Chondrocyte (in vitro differentiated cells): ENCODE results near the gene WDR93. TPM values are rescaled to one million over a fixed set of nuclear protein-coding genes. Genes with fewer than 3 reads are reported as not detected.
A peak's percentile ranks its signal among the peaks of the same experiment; 100 is the strongest.

Experiments used
- DNase-seq: peaks from one replicate; pipeline ENCODE4 v3.0.0; 2021; ENCODE audit warnings: mixed read lengths, low spot score
- H3K27ac Mint-ChIP-seq: one replicate; pipeline ENCODE4 v1.8.0; 2021; ENCODE audit warnings: mild to moderate bottlenecking, moderate library complexity, mixed read lengths; ENCODE audit not compliant: unreplicated experiment
- H3K27me3 Mint-ChIP-seq: 2 replicates; pipeline ENCODE4 v1.8.0; 2021; ENCODE audit warnings: low read depth, mixed read lengths
- H3K36me3 Mint-ChIP-seq: 2 replicates; pipeline ENCODE4 v1.8.0; 2021; ENCODE audit warnings: low read depth, mixed read lengths
- H3K4me1 Mint-ChIP-seq: 2 replicates; pipeline ENCODE4 v1.8.0; 2021; ENCODE audit warnings: low read depth, mild to moderate bottlenecking, mixed read lengths
- H3K4me3 Mint-ChIP-seq: one replicate; pipeline ENCODE4 v1.8.0; 2021; ENCODE audit warnings: mild to moderate bottlenecking, moderate library complexity, mixed read lengths; ENCODE audit not compliant: unreplicated experiment
- H3K9me3 Mint-ChIP-seq: 2 replicates; pipeline ENCODE4 v1.8.0; 2021; ENCODE audit warnings: low read depth, mixed read lengths
- CTCF ChIP-seq: fragments of 200-600 bp; sonication (generic); IDR thresholded peaks from 2 replicates; pipeline ENCODE4 v1.5.0; 2021; ENCODE audit warnings: antibody characterized with exemption, mild to moderate bottlenecking, moderate library complexity
- total RNA-seq: library from RNA; stranded (reverse); gene quantifications from 3 replicates; pipeline ENCODE4 v1.2.1, GENCODE V29; 2021

The WDR93 gene
- total RNA-seq, 1 donor from 2014 or later: not detected

- TF ChIP-seq CTCF: no peak
- peak; percentile 74 for DNase-seq
- peak overlapping the region; percentile 27 for H3K27ac Mint-ChIP-seq
- peaks cover 10% of the 10 kb centered on the region for H3K36me3 Mint-ChIP-seq
- no peak overlapping the region for H3K4me3 Mint-ChIP-seq
- peaks cover 21% of the 10 kb centered on the region for H3K4me1 Mint-ChIP-seq
- no peaks in the 10 kb centered on the region for H3K27me3 Mint-ChIP-seq
- H3K9me3 Mint-ChIP-seq: peaks cover 8% of the 10 kb centered on the region
These were observed 92.7 kb downstream of the WDR93 start for GRCh38 chr15:89783111-89783860.

- peaks cover 11% of the 10 kb centered on the region for H3K36me3 Mint-ChIP-seq
- no peaks in the 10 kb centered on the region for H3K27me3 Mint-ChIP-seq
- H3K4me1 Mint-ChIP-seq: peaks cover 21% of the 10 kb centered on the region
- peak; percentile 72 for DNase-seq
- H3K27ac Mint-ChIP-seq: no peak overlapping the region
- no peak for TF ChIP-seq CTCF
- peaks cover 9% of the 10 kb centered on the region for H3K9me3 Mint-ChIP-seq
- H3K4me3 Mint-ChIP-seq: no peak overlapping the region
These were observed 93.5 kb downstream of the WDR93 start for GRCh38 chr15:89783861-89784685.

GRCh38 chr15:89784686-89784960, 94.0 kb downstream of the WDR93 start:
- DNase-seq: peak; percentile 68
- H3K36me3 Mint-ChIP-seq: peaks cover 11% of the 10 kb centered on the region
- no peak overlapping the region for H3K27ac Mint-ChIP-seq
- H3K27me3 Mint-ChIP-seq: no peaks in the 10 kb centered on the region
- H3K9me3 Mint-ChIP-seq: peaks cover 9% of the 10 kb centered on the region
- no peak for TF ChIP-seq CTCF
- H3K4me1 Mint-ChIP-seq: peaks cover 21% of the 10 kb centered on the region
- no peak overlapping the region for H3K4me3 Mint-ChIP-seq

GRCh38 chr15:89785064-89785773, 94.6 kb downstream of the WDR93 start:
- TF ChIP-seq CTCF: no peak
- peaks cover 21% of the 10 kb centered on the region for H3K4me1 Mint-ChIP-seq
- H3K36me3 Mint-ChIP-seq: peaks cover 13% of the 10 kb centered on the region
- peak; percentile 59 for DNase-seq
- peaks cover 9% of the 10 kb centered on the region for H3K9me3 Mint-ChIP-seq
- H3K27me3 Mint-ChIP-seq: no peaks in the 10 kb centered on the region
- H3K27ac Mint-ChIP-seq: peak overlapping the region; percentile 57
- no peak overlapping the region for H3K4me3 Mint-ChIP-seq

- H3K4me1 Mint-ChIP-seq: peaks cover 19% of the 10 kb centered on the region
- TF ChIP-seq CTCF: no peak
- H3K9me3 Mint-ChIP-seq: peaks cover 9% of the 10 kb centered on the region
- no peak for DNase-seq
- peaks cover 16% of the 10 kb centered on the region for H3K36me3 Mint-ChIP-seq
- peak overlapping the region; percentile 57 for H3K27ac Mint-ChIP-seq
- no peak overlapping the region for H3K4me3 Mint-ChIP-seq
- H3K27me3 Mint-ChIP-seq: no peaks in the 10 kb centered on the region
These were observed 95.1 kb downstream of the WDR93 start for GRCh38 chr15:89785774-89786140.
